HG03097 (cell line): Measurements from ENCODE around the gene RABGAP1L.
"Not testable (repeated sequence)": the region's sequence is repeated elsewhere in the genome, so short reads cannot be mapped to it uniquely, and the experiment has no call there.

Source experiments
- ATAC-seq: cut with Tn5 transposase; IDR thresholded peaks from one replicate; pipeline ENCODE4 v1.9.1; 2021; ENCODE audit not compliant: unreplicated experiment, low FRiP score

Gene RABGAP1L

GRCh38 chr1:174696026-174696821, 536.9 kb downstream of the RABGAP1L start:
- no peak for ATAC-seq

- no peak for ATAC-seq
These were observed 541.0 kb downstream of the RABGAP1L start for GRCh38 chr1:174700314-174700713.

- no peak for ATAC-seq
These were observed 541.5 kb downstream of the RABGAP1L start for GRCh38 chr1:174700775-174701174.

GRCh38 chr1:174701565-174701964, 542.2 kb downstream of the RABGAP1L start:
- no peak for ATAC-seq

- ATAC-seq: no peak
These were observed 542.7 kb downstream of the RABGAP1L start for GRCh38 chr1:174702011-174702410.

GRCh38 chr1:174703309-174703708, 544.0 kb downstream of the RABGAP1L start:
- no peak for ATAC-seq

- no peak for ATAC-seq
These were observed 545.0 kb downstream of the RABGAP1L start for GRCh38 chr1:174704300-174704699.

GRCh38 chr1:174710868-174711845, 551.8 kb downstream of the RABGAP1L start:
- no peak for ATAC-seq

- not testable (repeated sequence) for ATAC-seq
These were observed 552.5 kb downstream of the RABGAP1L start for GRCh38 chr1:174711848-174712247.

GRCh38 chr1:174712541-174712940, 553.2 kb downstream of the RABGAP1L start:
- ATAC-seq: no peak

GRCh38 chr1:174713796-174714195, 554.5 kb downstream of the RABGAP1L start:
- ATAC-seq: no peak

GRCh38 chr1:174719194-174719593, 559.9 kb downstream of the RABGAP1L start:
- no peak for ATAC-seq

- no peak for ATAC-seq
These were observed 561.3 kb downstream of the RABGAP1L start for GRCh38 chr1:174720618-174721017.

GRCh38 chr1:174721246-174721645, 561.9 kb downstream of the RABGAP1L start:
- no peak for ATAC-seq

GRCh38 chr1:174723816-174724215, 564.5 kb downstream of the RABGAP1L start:
- no peak for ATAC-seq

GRCh38 chr1:174724219-174724618, 564.9 kb downstream of the RABGAP1L start:
- no peak for ATAC-seq

- ATAC-seq: no peak
These were observed 567.0 kb downstream of the RABGAP1L start for GRCh38 chr1:174726167-174726879.

GRCh38 chr1:174726880-174727585, 567.7 kb downstream of the RABGAP1L start:
- no peak for ATAC-seq

- no peak for ATAC-seq
These were observed 575.0 kb downstream of the RABGAP1L start for GRCh38 chr1:174734270-174734669.

- ATAC-seq: no peak
These were observed 577.5 kb downstream of the RABGAP1L start for GRCh38 chr1:174736831-174737230.
